Mucosa of rectum (tissue), 2 donors: ENCODE results near the gene TM7SF2.

ENCODE experiments used
- H3K27ac ChIP-seq, 2 donors: one replicate each; pipeline ENCODE4 v1.7.0; 2013; ENCODE audit warnings: inconsistent platforms in 2 of 2, low read depth in 2 of 2, low read length in 2 of 2
- H3K27me3 ChIP-seq, 2 donors: one replicate each; pipeline ENCODE4 v1.7.0; 2013; ENCODE audit warnings: low read length in 2 of 2; ENCODE audit not compliant: control insufficient read depth in 2 of 2, insufficient read depth in 2 of 2
- H3K36me3 ChIP-seq, 2 donors: one replicate each; pipeline ENCODE4 v1.7.0; 2013; ENCODE audit warnings: low read length in 2 of 2; ENCODE audit not compliant: control insufficient read depth in 2 of 2, insufficient read depth in 2 of 2
- H3K4me1 ChIP-seq, 2 donors: one replicate each; pipeline ENCODE4 v1.7.0; 2013; ENCODE audit warnings: low read length in 2 of 2, mild to moderate bottlenecking in 1 of 2; ENCODE audit not compliant: control insufficient read depth in 2 of 2, insufficient read depth in 2 of 2
- H3K4me3 ChIP-seq, 2 donors: one replicate each; pipeline ENCODE4 v1.7.0; 2013; ENCODE audit warnings: low read length in 2 of 2
- H3K9ac ChIP-seq, 2 donors: one replicate each; pipeline ENCODE4 v1.7.0; 2013; ENCODE audit warnings: low read length in 2 of 2, low read depth in 1 of 2, mild to moderate bottlenecking in 1 of 2
- H3K9me3 ChIP-seq, 2 donors: one replicate each; pipeline ENCODE4 v1.7.0; 2013; ENCODE audit warnings: low read length in 2 of 2; ENCODE audit not compliant: control insufficient read depth in 2 of 2
- donor health status: healthy.
- donor health status: Normal muscosa, but diverticular disease.

The TM7SF2 gene

DNA sequence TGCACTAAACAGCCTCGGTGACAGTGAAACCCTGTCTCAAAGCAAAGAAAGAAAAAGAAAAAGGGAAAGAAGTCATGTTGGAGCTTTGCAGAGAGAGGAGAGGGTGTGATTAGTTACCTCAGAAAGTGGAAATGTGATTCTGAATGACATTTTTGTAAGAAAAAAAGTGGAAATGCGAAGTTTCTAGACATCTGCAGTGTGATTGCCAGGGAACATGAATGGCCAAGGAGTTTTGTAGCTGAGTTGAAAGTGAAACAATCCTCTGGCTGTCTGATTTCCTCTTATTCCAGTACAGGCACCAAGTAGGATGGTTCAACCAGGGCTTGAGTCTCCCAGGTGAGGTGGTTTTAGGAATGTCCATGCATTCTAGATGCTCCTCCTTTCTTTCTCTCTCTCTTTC, 40.5 kb downstream of the TM7SF2 start:
- no peak overlapping the region for H3K27ac ChIP-seq
- no peaks in the 10 kb centered on the region for H3K27me3 ChIP-seq
- H3K4me3 ChIP-seq: no peak overlapping the region
- no peaks in the 10 kb centered on the region for H3K36me3 ChIP-seq
- peaks cover 8 to 9% of the 10 kb centered on the region in 2 donors for H3K4me1 ChIP-seq
- no peaks in the 10 kb centered on the region for H3K9me3 ChIP-seq
- H3K9ac ChIP-seq: no peak overlapping the region

DNA sequence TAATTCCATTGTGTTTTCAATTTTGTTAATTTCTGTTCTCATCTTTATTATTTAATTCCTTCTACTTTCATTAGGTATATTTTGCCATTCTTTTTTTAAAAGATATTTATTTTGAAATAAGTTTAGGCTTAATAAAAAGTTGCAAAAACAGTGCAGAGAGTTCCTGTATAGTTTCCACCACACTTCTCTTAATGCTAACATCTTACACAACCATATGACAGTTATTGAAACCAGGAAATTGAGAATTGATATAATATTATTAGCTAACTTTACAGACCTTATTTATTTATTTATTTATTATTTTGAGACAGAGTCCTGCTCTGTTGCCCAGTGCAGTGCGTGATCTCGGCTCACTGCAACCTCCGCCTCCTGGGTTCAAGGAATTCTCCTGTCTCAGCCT, 44.6 kb downstream of the TM7SF2 start:
- no peaks in the 10 kb centered on the region for H3K9me3 ChIP-seq
- no peaks in the 10 kb centered on the region for H3K36me3 ChIP-seq
- H3K4me1 ChIP-seq: no peaks in the 10 kb centered on the region
- no peak overlapping the region for H3K9ac ChIP-seq
- H3K27me3 ChIP-seq: no peaks in the 10 kb centered on the region
- H3K27ac ChIP-seq: no peak overlapping the region
- H3K4me3 ChIP-seq: no peak overlapping the region

DNA sequence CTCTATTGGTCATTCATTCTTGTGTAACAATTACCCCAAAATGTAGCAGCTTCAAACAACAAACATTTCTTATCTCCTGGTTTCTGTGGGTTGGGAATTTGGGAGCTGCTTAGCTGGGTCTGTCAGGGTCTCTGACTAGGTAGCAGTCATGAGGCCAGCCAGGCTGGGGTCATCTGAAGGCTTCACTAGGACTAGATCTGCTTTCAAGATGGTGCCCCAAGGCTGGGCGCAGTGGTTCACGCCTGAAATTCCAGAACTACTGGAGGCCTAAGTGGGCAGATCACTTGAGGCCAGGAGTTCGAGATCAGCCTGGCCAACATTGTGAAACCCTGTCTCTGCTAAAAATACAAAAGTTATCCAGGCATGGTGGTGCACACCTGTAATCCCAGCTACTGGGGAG, 45.3 kb downstream of the TM7SF2 start:
- no peaks in the 10 kb centered on the region for H3K4me1 ChIP-seq
- no peaks in the 10 kb centered on the region for H3K9me3 ChIP-seq
- no peak overlapping the region for H3K4me3 ChIP-seq
- no peaks in the 10 kb centered on the region for H3K36me3 ChIP-seq
- H3K27ac ChIP-seq: no peak overlapping the region
- no peaks in the 10 kb centered on the region for H3K27me3 ChIP-seq
- no peak overlapping the region for H3K9ac ChIP-seq

DNA sequence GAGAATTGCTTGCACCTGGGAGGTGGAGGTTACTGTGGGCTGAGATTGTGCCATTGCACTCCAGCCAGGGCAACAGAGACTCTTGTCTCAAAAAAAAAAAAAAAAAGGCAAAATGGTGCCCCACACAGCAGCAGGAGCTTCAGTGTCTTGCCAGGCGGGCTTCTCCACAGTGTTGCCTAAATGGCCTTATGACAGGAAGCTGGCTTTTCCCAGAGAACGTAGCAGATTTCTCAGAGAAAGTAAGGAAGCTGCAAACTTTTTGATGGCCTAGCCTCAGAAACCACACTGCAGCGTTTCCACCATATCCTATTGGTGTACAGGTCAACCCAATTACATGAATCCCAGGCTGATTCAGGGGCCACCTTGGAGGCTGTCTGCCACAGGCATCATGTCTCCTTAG, 45.7 kb downstream of the TM7SF2 start:
- Histone ChIP-seq H3K4me3 (no peak overlapping the region), H3K36me3 (no peaks in the 10 kb centered on the region), H3K9ac (no peak overlapping the region), H3K27ac (no peak overlapping the region), H3K4me1 (no peaks in the 10 kb centered on the region), H3K27me3 (no peaks in the 10 kb centered on the region), H3K9me3 (no peaks in the 10 kb centered on the region)

DNA sequence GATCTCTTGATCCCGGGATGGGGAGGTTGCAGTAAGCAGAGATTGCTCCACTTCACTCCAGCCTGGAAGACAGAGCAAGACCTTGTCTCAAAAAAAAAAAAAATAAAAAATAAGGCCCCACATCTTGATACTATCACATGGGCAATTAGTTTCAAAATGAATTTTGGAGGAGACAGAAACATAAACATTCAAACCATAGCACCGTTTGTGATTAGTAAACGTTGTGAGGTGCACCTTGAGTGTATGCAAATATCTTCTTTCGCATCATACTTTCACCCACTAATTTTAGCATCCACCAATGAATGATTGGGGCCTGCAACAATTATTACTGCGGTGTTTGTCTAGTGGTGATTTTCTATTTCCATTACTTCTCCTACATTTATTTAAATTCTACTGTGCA, 47.3 kb downstream of the TM7SF2 start:
- Histone ChIP-seq H3K27me3 (no peaks in the 10 kb centered on the region), H3K9ac (no peak overlapping the region), H3K4me3 (no peak overlapping the region), H3K27ac (no peak overlapping the region), H3K9me3 (no peaks in the 10 kb centered on the region), H3K4me1 (no peaks in the 10 kb centered on the region), H3K36me3 (no peaks in the 10 kb centered on the region)

DNA sequence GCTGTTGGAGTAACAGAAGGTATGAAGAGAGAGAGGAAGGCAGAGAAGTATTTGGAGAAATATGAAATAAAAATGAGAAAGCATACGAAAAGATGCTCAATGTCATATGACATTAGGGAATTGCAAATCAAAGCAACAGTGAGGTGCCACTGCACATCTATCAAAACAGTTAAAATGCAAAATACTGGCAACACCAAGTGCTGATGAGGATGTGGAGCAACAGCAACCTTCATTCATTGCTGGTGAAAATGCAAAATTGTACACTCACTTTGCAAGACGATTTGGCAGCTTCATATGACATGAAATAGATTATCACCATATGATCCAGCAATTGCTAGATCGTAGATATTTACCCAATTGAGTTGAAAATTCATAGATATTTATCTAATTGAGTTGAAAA, 49.0 kb downstream of the TM7SF2 start:
- H3K9me3 ChIP-seq: no peaks in the 10 kb centered on the region
- H3K4me1 ChIP-seq: peaks cover 2 to 3% of the 10 kb centered on the region in 2 donors
- H3K9ac ChIP-seq: no peak overlapping the region
- no peaks in the 10 kb centered on the region for H3K27me3 ChIP-seq
- no peak overlapping the region for H3K27ac ChIP-seq
- H3K36me3 ChIP-seq: no peaks in the 10 kb centered on the region
- H3K4me3 ChIP-seq: no peak overlapping the region

DNA sequence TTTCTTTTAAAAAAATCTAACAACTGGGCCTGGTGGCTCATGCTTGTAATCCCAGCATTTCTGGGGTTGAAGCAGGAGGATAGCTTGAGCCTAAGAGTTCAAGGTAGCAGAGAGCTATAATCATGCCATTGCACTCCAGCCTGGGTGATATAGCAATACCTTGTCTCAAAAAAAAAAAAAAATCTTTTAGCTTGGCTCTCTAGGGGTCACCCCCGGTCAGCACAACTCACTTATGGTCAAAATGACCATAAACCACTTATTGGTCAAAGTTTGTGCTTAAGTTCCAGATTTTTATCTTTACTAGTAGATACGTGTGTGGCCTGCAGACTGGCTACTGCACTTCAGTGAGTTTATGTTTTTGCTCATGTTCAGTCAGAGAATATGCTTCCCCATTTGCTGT, 52.0 kb downstream of the TM7SF2 start:
- Histone ChIP-seq H3K4me3 (no peak overlapping the region), H3K9me3 (no peaks in the 10 kb centered on the region), H3K9ac (no peak overlapping the region), H3K27me3 (no peaks in the 10 kb centered on the region), H3K36me3 (no peaks in the 10 kb centered on the region), H3K4me1 (peaks cover 7% of the 10 kb centered on the region in 2 donors), H3K27ac (no peak overlapping the region)
